HL-60 (cell line): ENCODE data around the gene CDC42BPA.

Experiments used
- GABPA ChIP-seq: IDR thresholded peaks from 2 replicates; pipeline ENCODE4 v1.6.1; 2012; ENCODE audit warnings: low read depth
- POLR2AphosphoS5 ChIP-seq: IDR thresholded peaks from 2 replicates; pipeline ENCODE4 v1.6.1; 2012; ENCODE audit warnings: low read depth
- REST ChIP-seq: IDR thresholded peaks from 2 replicates; pipeline ENCODE4 v1.6.1; 2012; ENCODE audit warnings: low read depth; ENCODE audit not compliant: insufficient replicate concordance
- TF ChIP-seq, protein P1 (sequence below): IDR thresholded peaks from one replicate; pipeline ENCODE4 v1.5.1; 2011; ENCODE audit warnings: low read length, control low read depth, inconsistent platforms; ENCODE audit not compliant: insufficient read depth

DNA sequence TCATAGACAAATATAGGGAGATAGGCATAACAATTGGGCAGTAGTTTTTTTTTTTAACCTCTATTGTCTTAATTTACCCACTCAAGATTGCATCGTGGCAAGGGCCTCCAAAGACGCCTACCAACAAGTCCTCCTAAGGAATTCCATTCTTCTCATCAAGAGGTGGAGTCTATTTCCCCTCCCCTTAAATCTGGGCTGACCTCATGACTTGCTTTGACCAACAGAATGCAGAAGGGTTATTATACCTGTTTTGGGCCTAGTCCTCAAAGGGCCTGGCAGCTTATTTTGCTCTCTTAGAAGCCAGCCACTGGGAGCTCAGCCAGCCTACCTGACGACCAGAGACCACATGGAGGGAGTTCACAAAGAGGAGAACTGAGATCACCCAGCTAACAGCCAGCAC, 285.9 kb downstream of the CDC42BPA start:
- TF ChIP-seq, protein P1, sequence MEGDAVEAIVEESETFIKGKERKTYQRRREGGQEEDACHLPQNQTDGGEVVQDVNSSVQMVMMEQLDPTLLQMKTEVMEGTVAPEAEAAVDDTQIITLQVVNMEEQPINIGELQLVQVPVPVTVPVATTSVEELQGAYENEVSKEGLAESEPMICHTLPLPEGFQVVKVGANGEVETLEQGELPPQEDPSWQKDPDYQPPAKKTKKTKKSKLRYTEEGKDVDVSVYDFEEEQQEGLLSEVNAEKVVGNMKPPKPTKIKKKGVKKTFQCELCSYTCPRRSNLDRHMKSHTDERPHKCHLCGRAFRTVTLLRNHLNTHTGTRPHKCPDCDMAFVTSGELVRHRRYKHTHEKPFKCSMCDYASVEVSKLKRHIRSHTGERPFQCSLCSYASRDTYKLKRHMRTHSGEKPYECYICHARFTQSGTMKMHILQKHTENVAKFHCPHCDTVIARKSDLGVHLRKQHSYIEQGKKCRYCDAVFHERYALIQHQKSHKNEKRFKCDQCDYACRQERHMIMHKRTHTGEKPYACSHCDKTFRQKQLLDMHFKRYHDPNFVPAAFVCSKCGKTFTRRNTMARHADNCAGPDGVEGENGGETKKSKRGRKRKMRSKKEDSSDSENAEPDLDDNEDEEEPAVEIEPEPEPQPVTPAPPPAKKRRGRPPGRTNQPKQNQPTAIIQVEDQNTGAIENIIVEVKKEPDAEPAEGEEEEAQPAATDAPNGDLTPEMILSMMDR: no peak
- no peak for TF ChIP-seq REST
- no peak for TF ChIP-seq POLR2AphosphoS5
- TF ChIP-seq GABPA: no peak
